ENCODE data around the gene BASP1.

The BASP1 gene

GRCh38 chr5:17314907-17315471, 97.6 kb downstream of the BASP1 start (continued):
- TF ChIP-seq, protein P1, sequence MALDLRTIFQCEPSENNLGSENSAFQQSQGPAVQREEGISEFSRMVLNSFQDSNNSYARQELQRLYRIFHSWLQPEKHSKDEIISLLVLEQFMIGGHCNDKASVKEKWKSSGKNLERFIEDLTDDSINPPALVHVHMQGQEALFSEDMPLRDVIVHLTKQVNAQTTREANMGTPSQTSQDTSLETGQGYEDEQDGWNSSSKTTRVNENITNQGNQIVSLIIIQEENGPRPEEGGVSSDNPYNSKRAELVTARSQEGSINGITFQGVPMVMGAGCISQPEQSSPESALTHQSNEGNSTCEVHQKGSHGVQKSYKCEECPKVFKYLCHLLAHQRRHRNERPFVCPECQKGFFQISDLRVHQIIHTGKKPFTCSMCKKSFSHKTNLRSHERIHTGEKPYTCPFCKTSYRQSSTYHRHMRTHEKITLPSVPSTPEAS (tag by site-specific recombination; IDR thresholded peaks at IDR 0.05) = peak; percentile 38; the same call in 1 of the 2 replicates
- TF ChIP-seq PRDM2 (tag by site-specific recombination; IDR thresholded peaks at IDR 0.05; ENCODE audit: borderline replicate concordance) = no peak
- TF ChIP-seq ZNF837 (tag by site-specific recombination; IDR thresholded peaks at IDR 0.05) = no peak
- no peak for TF ChIP-seq ZNF830 (tag by site-specific recombination; IDR thresholded peaks at IDR 0.05; ENCODE audit: low read depth)
- 0 out of 2 replicates have a peak, but pooled peaks have one; percentile 48 for TF ChIP-seq ZNF18 (tag by site-specific recombination; IDR thresholded peaks at IDR 0.05)
- no peak for TF ChIP-seq ZNF48 (tag by site-specific recombination; IDR thresholded peaks at IDR 0.05)
- TF ChIP-seq ZNF248 (tag by site-specific recombination; IDR thresholded peaks at IDR 0.05) = no peak
- no peak for TF ChIP-seq ZNF37A (tag by site-specific recombination; IDR thresholded peaks at IDR 0.05)
- TF ChIP-seq PRDM4 (tag by site-specific recombination; IDR thresholded peaks at IDR 0.05) = peak; percentile 89
- TF ChIP-seq ZSCAN18 (tag by site-specific recombination; IDR thresholded peaks at IDR 0.05) = no peak
- peak; percentile 46 for TF ChIP-seq ZNF146 (tag by site-specific recombination; IDR thresholded peaks at IDR 0.05)
- TF ChIP-seq ZBTB10 (tag by site-specific recombination; IDR thresholded peaks at IDR 0.05) = no peak
- TF ChIP-seq ZNF274 (IDR thresholded peaks at IDR 0.05; ENCODE audit: low read length) = no peak
- TF ChIP-seq ZNF274 (tag by site-specific recombination; IDR thresholded peaks at IDR 0.05; ENCODE audit: borderline replicate concordance) = no peak
- no peak for TF ChIP-seq ZNF560 (tag by site-specific recombination; IDR thresholded peaks at IDR 0.05; ENCODE audit: borderline replicate concordance)
- peak; percentile 70 for TF ChIP-seq ZNF2 (tag by site-specific recombination; IDR thresholded peaks at IDR 0.05)
- no peak for TF ChIP-seq ZNF280D (tag by site-specific recombination; IDR thresholded peaks at IDR 0.05)
- TF ChIP-seq, protein P2, sequence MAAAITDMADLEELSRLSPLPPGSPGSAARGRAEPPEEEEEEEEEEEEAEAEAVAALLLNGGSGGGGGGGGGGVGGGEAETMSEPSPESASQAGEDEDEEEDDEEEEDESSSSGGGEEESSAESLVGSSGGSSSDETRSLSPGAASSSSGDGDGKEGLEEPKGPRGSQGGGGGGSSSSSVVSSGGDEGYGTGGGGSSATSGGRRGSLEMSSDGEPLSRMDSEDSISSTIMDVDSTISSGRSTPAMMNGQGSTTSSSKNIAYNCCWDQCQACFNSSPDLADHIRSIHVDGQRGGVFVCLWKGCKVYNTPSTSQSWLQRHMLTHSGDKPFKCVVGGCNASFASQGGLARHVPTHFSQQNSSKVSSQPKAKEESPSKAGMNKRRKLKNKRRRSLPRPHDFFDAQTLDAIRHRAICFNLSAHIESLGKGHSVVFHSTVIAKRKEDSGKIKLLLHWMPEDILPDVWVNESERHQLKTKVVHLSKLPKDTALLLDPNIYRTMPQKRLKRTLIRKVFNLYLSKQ (tag by site-specific recombination; IDR thresholded peaks at IDR 0.05; ENCODE audit: borderline replicate concordance) = no peak

Measured in HEK293 (cell line).